Measurements from ENCODE around the gene EIF4E3. TPM values are rescaled to one million over a fixed set of nuclear protein-coding genes. Genes with fewer than 3 reads are reported as not detected.

EIF4E3 gene
- total RNA-seq (2022; extraction: Qiagen RNA extraction; ENCODE audit: low read depth): 3.1 to 4.4 TPM (median 3.5 TPM) in 5 replicates

GRCh38 chr3:71725271-71725991 lies at the start of gene EIF4E3:
Gene EIF4E3 (minus strand): TSS chr3:71725402. CDS start chr3:71725367, 35 bp downstream.

GRCh38 chr3:71753701-71754609 lies 28.8 kb upstream of the EIF4E3 start, which contains the start of gene GPR27:
Gene GPR27 (plus strand): TSS chr3:71753855. CDS start chr3:71754050, 195 bp downstream.

Other genes starting within 250 kb of the EIF4E3 start
- 5.6 to 8.0 TPM (median 7.7 TPM) in 5 replicates for gene FOXP1, start 141.7 kb downstream of the EIF4E3 start, total RNA-seq (2022; extraction: Qiagen RNA extraction; ENCODE audit: low read depth)
- 2.5 to 3.5 TPM (median 2.9 TPM) in 5 replicates for gene GPR27, start 28.5 kb upstream of the EIF4E3 start, total RNA-seq (2022; extraction: Qiagen RNA extraction; ENCODE audit: low read depth)
- gene PROK2, start 59.7 kb upstream of the EIF4E3 start, total RNA-seq (2022; extraction: Qiagen RNA extraction; ENCODE audit: low read depth): not detected in 5 replicates